HL-60/S4 treated with phorbol 12-myristate 13-acetate at 8.2 ng/mL for 4 days and 3 days (cell line): ENCODE data around the gene PTH.

ENCODE experiments used
- in situ Hi-C: fragments of 300-500 bp; cut with MboI; formaldehyde crosslinking; loops from 2 replicates; pipeline ENCODE4 v1.15.0; 2022; ENCODE audit warnings: low sequenced_read_pairs

The PTH gene

GRCh38 chr11:13495929-13496328 is at the start of gene PTH:
TSS of gene PTH (minus strand) at chr11:13495997. CDS start at chr11:13492855, 3,142 bp downstream.
- in situ Hi-C loops: no loop called here

- in situ Hi-C loops: no loop called here
Measured at GRCh38 chr11:13538044-13538443, 42.2 kb upstream of the PTH start.

- in situ Hi-C loops: no loop called here
Measured at GRCh38 chr11:13535819-13536218, 40.0 kb upstream of the PTH start.

- in situ Hi-C loops: no loop called here
Measured at GRCh38 chr11:13534358-13534757, 38.6 kb upstream of the PTH start.

DNA sequence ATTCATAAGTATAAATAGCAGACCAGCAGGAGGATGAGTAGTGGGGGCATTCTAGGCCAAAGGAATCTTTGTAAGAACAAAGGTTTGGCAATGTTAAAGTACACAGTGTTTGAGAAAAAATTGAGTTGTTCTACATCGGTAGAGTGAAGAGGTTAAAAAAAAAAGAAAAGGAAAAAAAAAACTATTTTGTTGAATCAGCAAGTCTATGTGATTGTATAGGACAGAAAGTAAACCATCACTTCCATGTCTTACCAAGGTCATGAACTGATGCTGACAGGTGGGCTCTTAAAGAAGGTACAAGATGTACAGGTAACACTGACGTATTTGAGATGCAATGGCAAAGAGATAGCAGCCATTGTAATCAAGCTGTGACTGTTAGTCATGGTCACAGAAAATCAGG is 29.5 kb upstream of the PTH start:
- in situ Hi-C loops: no loop called here

DNA sequence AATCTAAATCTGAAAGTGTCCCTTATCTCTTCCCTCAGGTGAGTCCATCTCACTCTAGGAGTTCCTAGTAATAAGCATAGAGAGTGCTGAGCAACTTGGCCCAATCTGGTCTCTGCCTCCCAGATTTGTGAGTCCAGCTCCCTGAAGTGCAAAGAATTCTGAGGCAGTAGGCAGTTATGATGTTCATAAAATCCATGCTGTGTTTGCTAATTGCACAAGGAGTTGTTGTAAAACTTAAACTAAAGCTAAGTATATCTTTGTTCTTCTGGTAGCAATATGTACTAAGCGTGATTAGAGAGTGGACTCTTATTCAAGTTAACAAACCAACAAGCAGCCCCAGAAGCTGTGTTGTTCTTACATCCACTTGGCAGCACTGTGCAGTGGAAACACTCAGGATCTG is 7.6 kb upstream of the PTH start:
- in situ Hi-C loops: no loop called here

GRCh38 chr11:13502492-13502891 is 6.7 kb upstream of the PTH start:
- in situ Hi-C loops: no loop called here

DNA sequence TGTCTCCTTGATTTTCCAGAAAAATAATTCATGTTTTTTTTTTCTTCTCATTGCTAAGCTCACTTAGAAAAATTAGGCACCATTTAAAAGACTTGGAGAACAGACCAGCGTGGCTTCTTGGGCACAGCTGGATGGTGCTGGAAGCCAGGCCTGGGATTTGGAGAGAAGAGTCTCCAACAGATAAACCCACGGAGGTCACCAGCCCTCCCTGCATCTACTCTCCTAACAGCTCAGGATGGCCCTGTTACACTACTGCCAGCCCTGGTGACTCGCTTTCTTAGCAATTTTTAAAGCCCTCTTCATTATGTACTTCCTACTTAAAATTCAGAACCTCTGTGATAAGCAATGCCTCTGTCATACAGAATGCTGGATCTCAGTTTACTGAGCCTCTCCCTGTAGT is 1.7 kb downstream of the PTH start:
- in situ Hi-C loops: no loop called here

- in situ Hi-C loops: no loop called here
Measured at GRCh38 chr11:13487661-13488030, 8.2 kb downstream of the PTH start.

DNA sequence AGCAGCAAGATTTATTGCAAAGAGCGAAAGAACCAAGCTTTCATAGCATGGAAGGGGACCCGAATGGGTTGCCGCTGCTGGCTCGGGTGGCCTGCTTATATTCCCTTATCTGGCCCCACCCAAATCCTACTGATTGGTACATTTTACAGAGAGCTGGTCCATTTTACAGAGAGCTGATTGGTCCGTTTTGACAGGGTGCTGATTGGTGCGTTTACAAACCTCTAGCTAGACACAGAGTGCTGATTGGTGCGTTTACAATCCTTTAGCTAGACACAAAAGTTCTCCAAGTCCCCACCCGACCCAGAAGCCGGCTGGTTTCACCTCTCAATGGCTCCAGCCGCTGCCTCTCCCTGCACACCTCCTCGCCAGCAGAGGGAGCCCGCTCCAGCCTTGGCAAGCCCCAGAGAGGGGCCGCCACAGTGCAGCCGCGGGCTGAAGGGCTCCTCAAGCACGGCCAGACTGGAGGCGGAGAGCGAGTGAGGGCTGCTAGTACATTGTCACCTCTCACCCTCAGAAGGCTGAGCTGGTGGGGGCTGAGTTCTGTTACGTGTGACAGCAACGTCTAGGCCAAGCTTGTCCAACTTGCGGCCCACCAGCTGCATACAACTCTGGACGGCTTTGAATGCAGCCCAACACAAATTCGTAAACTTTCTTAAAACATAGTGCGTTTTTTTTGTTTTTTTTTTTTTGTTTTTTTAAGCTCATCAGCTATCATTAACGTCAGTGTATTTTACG is 8.7 kb downstream of the PTH start:
- in situ Hi-C loops: no loop called here

DNA sequence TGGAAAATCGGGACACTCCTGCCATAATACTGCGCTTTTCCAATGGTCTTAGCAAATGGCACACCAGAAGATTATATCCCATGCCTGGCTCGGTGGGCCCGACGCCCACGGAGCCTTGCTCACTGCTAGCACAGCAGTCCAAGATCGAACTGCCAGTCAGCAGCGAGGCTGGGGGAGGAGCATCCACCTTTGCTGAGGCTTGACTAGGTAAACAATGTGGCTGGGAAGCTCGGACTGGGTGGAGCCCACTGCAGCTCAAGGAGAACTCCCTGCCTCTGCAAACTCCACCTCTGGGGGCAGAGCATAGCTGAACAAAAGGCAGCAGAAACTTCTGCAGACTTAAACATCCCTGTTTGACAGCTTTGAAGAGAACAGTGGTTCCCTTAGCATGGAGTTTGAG is 15.6 kb downstream of the PTH start:
- in situ Hi-C loops: no loop called here

- in situ Hi-C loops: no loop called here
Measured at GRCh38 chr11:13479688-13480087, 16.1 kb downstream of the PTH start.

- in situ Hi-C loops: no loop called here
Measured at GRCh38 chr11:13475091-13475490, 20.7 kb downstream of the PTH start.

DNA sequence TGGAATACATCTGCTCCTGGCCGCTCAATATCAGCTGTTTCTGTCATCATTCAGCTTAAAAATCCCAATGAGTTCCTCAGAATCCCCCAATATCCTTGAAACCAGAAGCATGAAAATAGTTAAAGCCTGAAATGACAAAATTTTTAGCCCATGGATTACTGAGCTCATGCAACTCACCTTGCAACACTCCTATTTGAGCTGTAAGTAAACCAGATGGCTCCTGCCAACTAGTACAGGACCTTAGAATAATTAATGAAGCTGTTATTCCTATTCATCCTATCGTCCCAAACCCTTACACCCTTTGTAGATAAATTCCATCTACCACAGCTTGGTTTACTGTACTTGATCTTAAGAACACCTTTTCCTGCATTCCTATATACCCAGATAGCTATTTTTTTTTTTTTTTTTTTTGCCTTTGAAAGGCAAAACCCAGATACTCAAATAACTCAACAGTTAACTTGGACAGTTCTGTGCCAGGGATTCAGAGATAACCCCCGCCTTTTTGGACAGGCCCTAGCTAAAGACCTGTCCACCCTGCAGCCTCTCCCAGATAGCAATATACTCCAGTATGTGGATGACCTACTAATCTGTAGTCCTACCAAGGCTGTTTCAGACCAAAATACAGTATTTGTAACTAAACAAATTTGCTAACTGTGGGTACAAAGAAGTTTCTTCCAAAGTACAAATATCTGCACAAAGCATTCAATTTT is 22.6 kb downstream of the PTH start:
- in situ Hi-C loops: no loop called here

- in situ Hi-C loops: no loop called here
Measured at GRCh38 chr11:13468750-13469149, 27.0 kb downstream of the PTH start.

DNA sequence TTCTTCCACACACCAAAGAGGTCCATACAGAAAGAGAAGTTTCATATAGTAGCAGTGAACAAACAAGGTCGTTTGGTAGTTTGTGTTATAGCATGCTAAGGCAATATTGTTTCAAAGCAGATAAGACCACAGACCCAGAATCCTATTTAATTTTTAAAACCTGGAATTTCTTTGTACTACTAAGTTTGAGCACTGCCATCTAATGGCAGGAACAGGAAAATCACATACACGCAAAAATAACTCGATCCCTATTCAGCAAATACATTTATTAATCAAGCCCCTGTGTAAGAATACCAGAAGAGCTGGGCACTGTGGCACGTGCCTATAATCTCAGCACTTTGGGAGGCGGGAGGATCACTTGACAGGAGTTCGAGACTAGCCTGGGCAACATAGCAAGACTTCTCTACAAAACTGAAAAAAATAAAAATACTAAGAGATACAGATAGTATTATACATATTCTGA is 29.9 kb downstream of the PTH start:
- in situ Hi-C loops: no loop called here

DNA sequence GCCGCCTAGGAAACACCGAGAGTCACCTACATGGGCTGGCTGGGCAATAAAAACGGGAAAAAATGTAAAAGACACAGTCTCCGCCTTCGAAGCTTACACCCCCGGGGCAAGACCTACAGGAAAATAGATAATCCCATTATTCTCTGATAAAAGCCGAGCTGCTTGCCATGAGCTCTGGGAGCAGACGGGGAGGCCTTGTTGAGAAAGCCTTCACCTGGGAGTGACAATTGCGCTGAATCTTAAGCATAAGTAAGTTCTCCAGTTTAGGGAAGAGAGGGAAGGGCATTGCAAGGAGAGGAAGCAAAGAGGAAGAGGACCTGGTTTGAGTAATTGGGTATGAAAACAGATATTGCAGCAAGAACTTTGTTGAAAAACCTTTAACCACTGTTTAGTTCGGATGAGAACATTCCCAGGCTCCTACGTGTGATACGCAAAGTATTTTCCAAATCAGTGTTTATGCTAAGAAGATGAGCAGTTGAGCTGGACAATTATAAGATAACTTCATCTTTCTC is 32.0 kb downstream of the PTH start:
- in situ Hi-C loops: no loop called here

GRCh38 chr11:13462901-13463778 is 32.7 kb downstream of the PTH start, which contains the start of gene BTBD10:
TSS of gene BTBD10 (minus strand) at chr11:13463222. CDS start at chr11:13445124, 18,098 bp downstream.
- in situ Hi-C loops: no loop called here

DNA sequence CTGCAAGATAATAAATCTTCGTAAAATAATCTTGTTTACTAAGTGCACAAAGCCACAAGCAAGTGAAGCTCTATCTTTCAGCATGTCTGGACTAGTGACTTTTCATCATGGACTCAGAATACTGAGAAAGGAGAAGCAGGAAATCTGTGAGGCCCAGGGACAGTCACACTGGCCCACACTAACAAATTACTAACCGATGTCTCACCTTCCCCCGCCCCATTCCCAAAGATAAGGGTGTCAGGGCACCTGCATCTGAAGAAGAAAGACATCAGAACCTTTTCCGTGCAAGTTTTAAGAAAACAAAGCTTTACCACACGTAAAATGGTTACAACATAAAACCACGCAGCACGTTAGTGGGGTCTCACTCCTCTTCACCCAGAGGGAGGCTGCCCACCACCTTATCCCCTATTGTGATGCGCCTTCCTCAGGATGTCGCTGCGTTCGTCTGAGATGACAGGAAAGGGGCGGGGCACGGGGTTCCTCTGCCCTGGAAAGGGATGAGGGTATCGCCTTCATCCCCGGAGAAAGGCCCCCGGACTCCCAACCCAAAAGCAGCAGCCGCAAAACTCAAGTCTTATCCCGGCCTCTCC is 33.4 kb downstream of the PTH start:
- in situ Hi-C loops: no loop called here

- in situ Hi-C loops: no loop called here
Measured at GRCh38 chr11:13461291-13461690, 34.5 kb downstream of the PTH start.
